Smooth muscle cell (in vitro differentiated cells): ENCODE results near the gene OR52E6. TPM values are rescaled to one million over a fixed set of nuclear protein-coding genes. Genes with fewer than 3 reads are reported as not detected.

Experiments used
- DNase-seq: peaks from one replicate; lab custom pipeline; 2025; ENCODE audit not compliant: unreplicated experiment; lab: John Stamatoyannopoulos, UW
- H2AFZ ChIP-seq: fragments of 200-600 bp; sonication (generic); 2 replicates; pipeline ENCODE4 v1.6.0; 2016; ENCODE audit warnings: antibody characterized with exemption, low read depth, mild to moderate bottlenecking
- H3F3A ChIP-seq: fragments of 200-600 bp; sonication (generic); 2 replicates; pipeline ENCODE4 v1.6.0; 2017; ENCODE audit warnings: antibody characterized with exemption, low read depth
- H3K27ac ChIP-seq: fragments of 200-600 bp; sonication (generic); 2 replicates; pipeline ENCODE4 v1.5.1; 2016; ENCODE audit warnings: low read depth, mild to moderate bottlenecking
- H3K27me3 ChIP-seq: fragments of 200-600 bp; sonication (generic); 2 replicates; pipeline ENCODE4 v1.6.1; 2016; ENCODE audit warnings: low read depth, mild to moderate bottlenecking
- H3K36me3 ChIP-seq: fragments of 200-600 bp; sonication (generic); 2 replicates; pipeline ENCODE4 v1.5.1; 2016; ENCODE audit warnings: low read depth
- H3K4me1 ChIP-seq: fragments of 200-600 bp; sonication (generic); 2 replicates; pipeline ENCODE4 v1.5.1; 2016; ENCODE audit warnings: low read depth
- H3K4me2 ChIP-seq: fragments of 200-600 bp; sonication (generic); 2 replicates; pipeline ENCODE4 v1.6.0; 2016; ENCODE audit warnings: mild to moderate bottlenecking
- H3K4me3 ChIP-seq: fragments of 200-600 bp; sonication (generic); 2 replicates; pipeline ENCODE4 v1.5.1; 2016; ENCODE audit warnings: mild to moderate bottlenecking
- H3K79me2 ChIP-seq: fragments of 200-600 bp; sonication (generic); 2 replicates; pipeline ENCODE4 v1.6.0; 2016; ENCODE audit warnings: low read depth, mild to moderate bottlenecking
- H3K9ac ChIP-seq: fragments of 200-600 bp; sonication (generic); 2 replicates; pipeline ENCODE4 v1.6.0; 2016; ENCODE audit warnings: low read depth
- H3K9me3 ChIP-seq: fragments of 200-600 bp; sonication (generic); replicated peaks from 2 replicates; pipeline ENCODE4 v1.5.1; 2016; ENCODE audit warnings: low read depth
- H4K20me1 ChIP-seq: fragments of 200-600 bp; sonication (generic); 2 replicates; pipeline ENCODE4 v1.6.0; 2016; ENCODE audit warnings: low read depth
- CTCF ChIP-seq: fragments of 200-600 bp; sonication (generic); IDR thresholded peaks from 2 replicates; pipeline ENCODE4 v1.5.1; 2017; ENCODE audit warnings: borderline replicate concordance, mild to moderate bottlenecking, antibody characterized with exemption; ENCODE audit not compliant: insufficient read depth, poor library complexity, severe bottlenecking
- WGBS: methylation state at CpG from one replicate; pipeline ENCODE4 v1.1.7; 2016; ENCODE audit warnings: low lambda C conversion rate; 5-methylcytosine and 5-hydroxymethylcytosine counted together
- polyA plus RNA-seq: library from polyadenylated mRNA; unstranded; fragments of >200 nt; fragmentation: Nextera tagmentation; extraction: Ambion mirVana; gene quantifications from 2 replicates; pipeline ENCODE4 v1.2.1, GENCODE V29; 2016
- total RNA-seq: library from RNA; depleted of rRNA; stranded (reverse); fragments of >200 nt; gene quantifications from 2 replicates; pipeline ENCODE4 v1.2.3, GENCODE V29; 2014

The OR52E6 gene
- total and polyA plus RNA-seq, 2 experiments from 2014 or later, result not detected

- no peaks in the 10 kb centered on the region for H4K20me1 ChIP-seq
- 7% methylated on average over 24 of the region's 24 CpGs for WGBS
Observed at GRCh38 chr11:5808500-5809121, 33.1 kb downstream of the OR52E6 start, which contains the start of gene OR52N2. TSS of gene OR52N2 (plus strand) at chr11:5808924. CDS start at chr11:5820336, 11,412 bp downstream.

GRCh38 chr11:5807580-5807979, 34.1 kb downstream of the OR52E6 start:
- 50% methylated on average over 10 of the region's 10 CpGs for WGBS

More at GRCh38 chr11:5808500-5809121, 33.1 kb downstream of the OR52E6 start, which contains the start of gene OR52N2:
- Histone ChIP-seq H3K4me3 (peak within 1 kb of the TSS; percentile 64), H3K79me2 (no peaks in the 10 kb centered on the region), H3K36me3 (no peaks in the 10 kb centered on the region), H3K4me1 (no peaks in the 10 kb centered on the region), H3K9me3 (no peaks in the 10 kb centered on the region), H3K27me3 (peaks cover 2% of the 10 kb centered on the region), H3K9ac (peak within 1 kb of the TSS; percentile 29), H3F3A (no peaks in the 10 kb centered on the region), H3K4me2 (peak within 1 kb of the TSS; percentile 90), H3K27ac (no peak within 1 kb of the TSS), H2AFZ (peak within 1 kb of the TSS; percentile 96)
- peak; percentile 24 for DNase-seq
- TF ChIP-seq CTCF, result peak; percentile 93

GRCh38 chr11:5803982-5804381, 37.7 kb downstream of the OR52E6 start:
- 82% methylated on average over 5 of the region's 5 CpGs for WGBS
- Histone ChIP-seq H2AFZ (no peak overlapping the region), H3K79me2 (no peaks in the 10 kb centered on the region), H4K20me1 (no peaks in the 10 kb centered on the region), H3K4me3 (no peak overlapping the region), H3K9me3 (no peaks in the 10 kb centered on the region), H3K9ac (no peak overlapping the region), H3K4me2 (no peak overlapping the region), H3K36me3 (no peaks in the 10 kb centered on the region), H3K27me3 (peaks cover 3% of the 10 kb centered on the region), H3K27ac (no peak overlapping the region), H3F3A (no peaks in the 10 kb centered on the region), H3K4me1 (no peaks in the 10 kb centered on the region)
- TF ChIP-seq CTCF, result no peak
- DNase-seq, result no peak

More at GRCh38 chr11:5807580-5807979, 34.1 kb downstream of the OR52E6 start:
- no peak overlapping the region for H3K9ac ChIP-seq
- H2AFZ ChIP-seq, result no peak overlapping the region
- peaks cover 3% of the 10 kb centered on the region for H3K27me3 ChIP-seq
- no peaks in the 10 kb centered on the region for H3K4me1 ChIP-seq
- no peak overlapping the region for H3K4me3 ChIP-seq
- H3K9me3 ChIP-seq, result no peaks in the 10 kb centered on the region
- no peak overlapping the region for H3K4me2 ChIP-seq
- no peak for DNase-seq
- H3F3A ChIP-seq, result no peaks in the 10 kb centered on the region
- TF ChIP-seq CTCF, result no peak
- H3K36me3 ChIP-seq, result no peaks in the 10 kb centered on the region
- H3K27ac ChIP-seq, result no peak overlapping the region
- H3K79me2 ChIP-seq, result no peaks in the 10 kb centered on the region
- no peaks in the 10 kb centered on the region for H4K20me1 ChIP-seq

DNA sequence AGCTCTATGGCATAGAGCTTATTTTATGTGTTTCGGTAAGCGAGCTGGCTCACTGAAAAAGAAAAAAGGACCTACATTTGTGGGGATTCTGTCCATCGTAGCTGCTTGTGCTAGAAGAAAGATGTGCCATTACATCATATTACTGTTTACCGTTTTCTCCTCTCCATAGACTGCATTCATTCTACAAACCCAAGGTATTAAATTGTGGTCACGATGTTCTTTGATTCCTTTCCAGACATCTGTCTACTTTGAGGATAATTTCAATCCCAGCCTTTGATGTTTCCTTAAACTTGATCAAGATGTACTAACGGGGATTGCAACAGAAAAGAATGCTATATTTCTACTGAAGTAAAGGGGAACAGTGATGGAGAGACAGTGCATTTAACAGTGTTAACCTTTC, 45.2 kb downstream of the OR52E6 start:
- H3K27me3 ChIP-seq, result no peaks in the 10 kb centered on the region
- no peaks in the 10 kb centered on the region for H3F3A ChIP-seq
- no peaks in the 10 kb centered on the region for H3K9me3 ChIP-seq
- no peaks in the 10 kb centered on the region for H3K36me3 ChIP-seq
- 88% methylated on average over 6 of the region's 6 CpGs for WGBS
- H2AFZ ChIP-seq, result no peak overlapping the region
- H3K4me3 ChIP-seq, result no peak overlapping the region
- H3K27ac ChIP-seq, result no peak overlapping the region
- H4K20me1 ChIP-seq, result no peaks in the 10 kb centered on the region
- TF ChIP-seq CTCF, result no peak
- no peaks in the 10 kb centered on the region for H3K4me1 ChIP-seq
- no peak for DNase-seq
- no peaks in the 10 kb centered on the region for H3K79me2 ChIP-seq
- no peak overlapping the region for H3K9ac ChIP-seq
- H3K4me2 ChIP-seq, result no peak overlapping the region
